GM12801 (cell line): ENCODE data around the gene NPAS3.

Experiments
- TF ChIP-seq, protein P1 (sequence below): IDR thresholded peaks from one replicate; pipeline ENCODE4 v1.5.1; 2011; ENCODE audit warnings: control low read depth; ENCODE audit not compliant: insufficient read length; ENCODE audit errors: extremely low read depth

Gene NPAS3

DNA sequence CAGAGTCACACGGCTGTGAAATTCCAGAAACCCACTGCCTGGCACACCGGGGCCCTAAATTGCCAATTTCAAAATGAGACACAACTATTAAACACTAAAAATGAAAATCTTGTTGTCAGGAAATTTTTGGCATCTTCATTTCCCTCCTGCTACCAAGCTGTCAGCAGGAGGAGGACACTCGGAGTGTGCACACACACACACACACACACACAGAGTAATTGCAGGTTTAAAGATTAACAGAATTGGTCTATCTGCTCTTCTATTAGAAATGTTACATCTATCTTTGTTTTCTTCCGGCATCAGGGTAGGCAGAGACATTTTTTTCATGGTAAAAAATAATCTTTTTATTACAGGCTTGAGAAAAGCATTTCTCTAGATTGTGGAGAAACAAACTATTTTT is 698.0 kb downstream of the NPAS3 start:
- TF ChIP-seq, protein P1, sequence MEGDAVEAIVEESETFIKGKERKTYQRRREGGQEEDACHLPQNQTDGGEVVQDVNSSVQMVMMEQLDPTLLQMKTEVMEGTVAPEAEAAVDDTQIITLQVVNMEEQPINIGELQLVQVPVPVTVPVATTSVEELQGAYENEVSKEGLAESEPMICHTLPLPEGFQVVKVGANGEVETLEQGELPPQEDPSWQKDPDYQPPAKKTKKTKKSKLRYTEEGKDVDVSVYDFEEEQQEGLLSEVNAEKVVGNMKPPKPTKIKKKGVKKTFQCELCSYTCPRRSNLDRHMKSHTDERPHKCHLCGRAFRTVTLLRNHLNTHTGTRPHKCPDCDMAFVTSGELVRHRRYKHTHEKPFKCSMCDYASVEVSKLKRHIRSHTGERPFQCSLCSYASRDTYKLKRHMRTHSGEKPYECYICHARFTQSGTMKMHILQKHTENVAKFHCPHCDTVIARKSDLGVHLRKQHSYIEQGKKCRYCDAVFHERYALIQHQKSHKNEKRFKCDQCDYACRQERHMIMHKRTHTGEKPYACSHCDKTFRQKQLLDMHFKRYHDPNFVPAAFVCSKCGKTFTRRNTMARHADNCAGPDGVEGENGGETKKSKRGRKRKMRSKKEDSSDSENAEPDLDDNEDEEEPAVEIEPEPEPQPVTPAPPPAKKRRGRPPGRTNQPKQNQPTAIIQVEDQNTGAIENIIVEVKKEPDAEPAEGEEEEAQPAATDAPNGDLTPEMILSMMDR, result no peak

DNA sequence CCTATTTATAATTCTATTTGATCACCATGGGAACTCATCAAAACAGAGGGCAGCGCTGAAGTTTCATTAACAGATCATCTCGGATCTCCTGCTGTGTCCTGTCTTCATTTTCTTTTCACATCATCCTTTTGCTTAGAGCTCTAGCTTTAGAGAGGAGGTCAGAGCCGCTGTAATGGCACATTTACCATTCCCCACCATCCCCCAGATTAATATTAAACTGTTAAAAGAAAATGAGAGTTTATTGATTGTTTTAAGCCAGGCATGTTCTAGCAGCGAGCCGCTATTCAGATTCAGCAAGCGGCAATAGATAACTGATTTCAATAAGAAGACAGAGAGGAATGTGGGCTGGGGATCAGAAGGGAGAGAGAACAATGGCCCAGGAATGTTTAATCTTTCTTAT is 703.4 kb downstream of the NPAS3 start:
- TF ChIP-seq, protein P1, result no peak

DNA sequence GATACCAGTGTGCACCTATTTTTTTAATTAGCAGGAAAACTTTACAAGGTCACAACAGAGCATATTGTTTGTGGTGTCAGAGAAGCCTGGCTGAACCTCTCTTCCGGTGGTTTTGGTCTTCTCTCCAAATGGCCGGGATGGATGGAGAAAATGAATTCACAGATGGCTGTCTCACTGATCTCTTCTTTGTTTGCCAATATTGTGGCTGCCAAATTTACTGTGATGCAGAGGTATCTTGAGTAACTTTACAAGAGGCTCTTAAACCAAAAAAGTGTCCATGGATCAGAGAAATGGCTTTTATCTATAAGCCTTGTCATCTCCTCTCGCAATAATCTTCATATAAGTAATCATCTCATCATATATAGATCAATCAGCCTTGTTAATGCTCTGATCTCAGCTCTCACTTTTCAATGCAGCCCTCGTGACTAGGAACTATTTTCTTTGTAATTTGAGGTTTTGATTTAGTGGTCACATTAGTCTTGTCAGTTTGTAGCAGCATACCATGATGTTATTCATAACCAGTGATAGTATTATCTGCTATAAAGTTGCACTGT is 704.1 kb downstream of the NPAS3 start:
- TF ChIP-seq, protein P1, result no peak

DNA sequence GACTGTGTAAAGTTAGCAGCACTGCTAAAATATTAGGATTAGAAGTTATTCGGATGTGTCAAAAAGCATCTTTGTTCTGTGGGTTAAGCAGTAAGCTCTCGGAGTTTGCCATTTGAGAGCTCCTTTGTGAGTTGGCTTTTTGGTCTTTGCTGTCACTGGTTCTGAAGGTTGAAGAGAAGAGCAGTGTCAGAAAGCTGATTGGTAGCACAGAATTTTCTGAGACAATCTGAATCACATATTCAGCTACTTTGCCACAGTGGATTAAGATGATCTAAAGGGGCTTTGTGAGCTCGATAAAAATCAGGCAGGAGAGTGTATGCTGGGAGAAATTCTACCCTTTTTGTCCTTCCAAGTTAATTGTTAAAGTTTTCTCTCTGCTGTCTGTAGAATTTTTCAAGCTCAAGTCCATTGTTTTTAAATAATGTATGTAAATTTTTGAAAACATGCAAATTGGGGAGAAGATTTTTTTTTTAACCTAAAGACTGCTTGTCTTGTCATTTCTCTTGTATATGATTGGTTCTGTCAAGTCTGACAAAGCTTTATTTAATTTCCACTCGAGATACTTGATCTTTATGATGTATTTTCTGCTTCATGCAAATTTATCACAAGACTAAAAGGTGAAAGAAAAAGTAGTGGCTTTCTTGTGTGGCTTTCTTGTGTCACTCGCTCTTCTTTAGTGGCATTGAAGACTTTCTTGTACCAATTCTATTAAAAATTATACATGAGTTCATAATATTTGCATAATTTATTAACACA is 704.9 kb downstream of the NPAS3 start:
- TF ChIP-seq, protein P1, result no peak

DNA sequence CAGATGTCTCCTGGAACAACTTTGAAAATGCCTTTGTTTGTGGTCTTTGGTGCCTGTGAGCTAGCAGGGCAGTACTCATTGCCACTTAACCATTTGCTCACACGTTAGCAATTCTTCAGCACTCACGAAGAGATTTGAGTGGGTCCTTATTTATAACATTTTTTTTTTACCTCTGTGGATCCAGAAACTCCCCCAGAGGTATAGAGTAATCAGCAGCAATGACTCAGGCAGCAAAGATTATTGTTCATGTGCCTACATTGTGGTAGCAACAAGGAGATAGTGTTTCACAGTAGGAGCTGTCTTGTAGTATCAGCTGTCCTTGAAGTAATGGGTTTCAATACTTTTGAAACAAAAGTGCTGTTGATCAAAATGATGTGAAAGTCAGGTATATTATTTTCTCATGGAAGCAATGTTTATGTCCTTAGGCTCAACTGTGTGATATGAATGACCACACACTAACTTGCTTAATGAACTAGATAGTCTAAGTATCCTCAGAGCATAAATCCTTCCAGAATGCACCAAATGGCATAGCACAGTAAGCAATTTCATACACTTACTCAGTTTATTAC is 708.1 kb downstream of the NPAS3 start:
- TF ChIP-seq, protein P1, result no peak

DNA sequence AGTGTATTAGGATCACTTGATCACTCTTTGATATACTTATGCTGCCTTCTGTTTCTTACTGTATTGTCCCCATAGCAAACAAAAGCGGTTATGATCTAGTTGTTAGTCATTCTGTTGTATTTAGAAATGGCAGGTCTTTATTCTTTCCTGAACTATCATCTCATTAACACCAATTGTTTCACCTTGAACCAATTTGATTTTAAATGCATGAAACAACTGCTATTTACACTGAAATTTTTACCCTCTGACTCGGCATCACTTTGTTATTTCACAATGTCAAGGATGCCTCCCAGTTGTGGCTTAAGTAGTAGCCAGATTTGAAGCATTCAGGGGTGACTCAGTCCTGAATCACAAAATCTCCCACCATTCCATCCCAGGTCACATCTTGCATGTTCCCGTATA is 708.7 kb downstream of the NPAS3 start:
- TF ChIP-seq, protein P1, result no peak

DNA sequence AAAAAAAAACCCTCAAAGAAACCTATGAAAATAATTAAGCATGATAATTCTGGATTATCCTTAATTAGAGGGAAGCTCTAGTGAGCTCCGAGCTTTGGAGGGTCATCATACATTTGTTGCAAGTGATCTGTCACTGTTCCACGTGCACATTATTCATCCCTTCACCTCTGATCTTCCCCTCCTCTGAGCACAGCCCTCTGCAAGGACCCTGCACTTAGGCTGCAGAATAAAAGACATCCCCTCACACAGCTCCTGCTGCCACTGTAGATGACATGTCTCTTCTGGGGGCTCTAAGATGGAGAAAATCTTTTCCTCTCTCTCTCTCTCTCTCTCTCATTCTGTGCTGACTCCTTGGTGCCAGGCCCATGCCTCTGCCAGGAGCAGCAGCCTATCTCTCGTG is 711.8 kb downstream of the NPAS3 start:
- TF ChIP-seq, protein P1, result no peak
